GM12878 (cell line): ENCODE results near the gene FBLN1. TPM values are rescaled to one million over a fixed set of nuclear protein-coding genes. Genes with fewer than 3 reads are reported as not detected.

ENCODE experiments used
- ATAC-seq: fragments of 200-7000 bp; cut with Tn5 transposase; 3 replicates; pipeline ENCODE4 v1.9.1; 2020; ENCODE audit warnings: mild to moderate bottlenecking, moderate library complexity
- BruUV-seq: library from RNA; stranded (reverse); fragments of 400-500 nt; replicated peaks from 2 replicates; lab custom pipeline; 2021; lab: Mats Ljungman, UMichigan
- CTCF ChIA-PET: fragments of 300-600 bp; sonication (Branson Sonifier 250); formaldehyde crosslinking; extraction: SDS; loops from one replicate; lab custom pipeline; 2021; ENCODE audit warnings: inconsistent platforms; lab: Yijun Ruan, JAX
- POLR2A ChIA-PET: fragments of 350-600 bp; formaldehyde crosslinking; extraction: SDS; loops from one replicate; lab custom pipeline; 2021; ENCODE audit warnings: inconsistent platforms; lab: Charles Lee
- RAD21 ChIA-PET: fragments of 300-600 bp; sonication (Branson Sonifier 250); formaldehyde crosslinking; loops from one replicate; lab custom pipeline; 2023; ENCODE audit warnings: antibody characterized with exemption; ENCODE audit not compliant: unreplicated experiment; lab: Charles Lee
- SMC1A ChIA-PET: fragments of 300-600 bp; sonication (Branson Sonifier 250); formaldehyde crosslinking; loops from one replicate; lab custom pipeline; 2023; ENCODE audit not compliant: unreplicated experiment, uncharacterized antibody; lab: Charles Lee
- DNase-seq: peaks from one replicate; pipeline ENCODE4 v3.0.0-alpha.2; 2011; ENCODE audit warnings: low read depth, low spot score
- FAIRE-seq: peaks from 3 replicates; lab custom pipeline; 2011; peaks lifted over from hg19 to GRCh38; lab: Jason Lieb, UNC
- H2AFZ ChIP-seq: 2 replicates; pipeline ENCODE4 v1.6.0; 2011; ENCODE audit warnings: low read depth, low read length, control low read depth; ENCODE audit not compliant: control insufficient read depth
- H3K27ac ChIP-seq: 2 replicates; pipeline ENCODE4 v1.5.1; 2011; ENCODE audit warnings: control low read depth; ENCODE audit not compliant: control insufficient read depth, insufficient read depth
- H3K27me3 ChIP-seq, 2 experiments: replicated peaks in 1 of 2; 2 replicates each; pipeline versions ENCODE4 v1.6.0 to v1.6.1; 2011; ENCODE audit warnings: low read length in 1 of 2; ENCODE audit not compliant: control insufficient read depth in 2 of 2, insufficient read depth in 2 of 2
- H3K36me3 ChIP-seq, 2 experiments: 2 replicates each; pipeline ENCODE4 v1.5.1; 2011; ENCODE audit warnings: low read length in 1 of 2; ENCODE audit not compliant: control insufficient read depth in 2 of 2, insufficient read depth in 2 of 2
- H3K4me1 ChIP-seq: 2 replicates; pipeline ENCODE4 v1.6.1; 2011; ENCODE audit warnings: mild to moderate bottlenecking, low read length, moderate library complexity, mixed read lengths; ENCODE audit not compliant: control insufficient read depth, insufficient read depth
- H3K4me2 ChIP-seq: 2 replicates; pipeline ENCODE4 v1.6.0; 2011; ENCODE audit warnings: control low read depth; ENCODE audit not compliant: control insufficient read depth, insufficient read depth
- H3K4me3 ChIP-seq: fragments of 200-600 bp; sonication (generic); 2 replicates; pipeline ENCODE4 v1.5.1; 2016
- H3K79me2 ChIP-seq: 2 replicates; pipeline ENCODE4 v1.6.0; 2011; ENCODE audit warnings: low read length; ENCODE audit not compliant: control insufficient read depth, insufficient read depth
- H3K9ac ChIP-seq: 2 replicates; pipeline ENCODE4 v1.8.0; 2011; ENCODE audit warnings: low read length, control low read depth, mixed read lengths; ENCODE audit not compliant: control insufficient read depth, insufficient read depth
- H3K9me3 ChIP-seq: replicated peaks from 3 replicates; pipeline ENCODE4 v1.5.1; 2011; ENCODE audit warnings: mild to moderate bottlenecking, low read length; ENCODE audit not compliant: control insufficient read depth, insufficient read depth
- H4K20me1 ChIP-seq: 2 replicates; pipeline ENCODE4 v1.6.0; 2011; ENCODE audit not compliant: control insufficient read depth, insufficient read depth
- BACH1 ChIP-seq: fragments of 450-650 bp; IDR thresholded peaks from 2 replicates; pipeline ENCODE4 v1.6.1; 2017; ENCODE audit warnings: mild to moderate bottlenecking, borderline replicate concordance
- BCLAF1 ChIP-seq: fragments of 450-650 bp; IDR thresholded peaks from 2 replicates; pipeline ENCODE4 v1.6.1; 2017; ENCODE audit warnings: antibody characterized with exemption, mild to moderate bottlenecking, moderate library complexity
- BHLHE40 ChIP-seq, 2 experiments: fragments of 450-650 bp in 1 of 2; IDR thresholded peaks; 2 replicates each; pipeline ENCODE4 v1.6.1; 2011 to 2017; ENCODE audit warnings: low read depth in 2 of 2, borderline replicate concordance in 1 of 2, improper control_type of control experiment in 1 of 2, low read length in 1 of 2, mild to moderate bottlenecking in 1 of 2
- DPF2 ChIP-seq: fragments of 450-650 bp; IDR thresholded peaks from 2 replicates; pipeline ENCODE4 v1.6.1; 2017; ENCODE audit warnings: mild to moderate bottlenecking
- FOS ChIP-seq: IDR thresholded peaks from 3 replicates; pipeline ENCODE4 v1.6.1; 2011; ENCODE audit warnings: borderline replicate concordance; ENCODE audit not compliant: insufficient read length; ENCODE audit errors: extremely low read depth
- HCFC1 ChIP-seq: fragments of 150-350 bp; IDR thresholded peaks from 2 replicates; pipeline ENCODE4 v1.6.1; 2014; ENCODE audit warnings: low read length
- KLF5 ChIP-seq: fragments of 450-650 bp; IDR thresholded peaks from 2 replicates; pipeline ENCODE4 v1.6.1; 2014; ENCODE audit warnings: mild to moderate bottlenecking; ENCODE audit not compliant: partially characterized antibody
- MYB ChIP-seq: fragments of 150-350 bp; IDR thresholded peaks from 2 replicates; pipeline ENCODE4 v1.6.1; 2014; ENCODE audit warnings: mild to moderate bottlenecking, low read depth, low read length, borderline replicate concordance
- NFIC ChIP-seq: IDR thresholded peaks from 2 replicates; pipeline ENCODE4 v1.6.1; 2012; ENCODE audit warnings: low read depth, mild to moderate bottlenecking, inconsistent platforms, low read length, moderate library complexity
- NRF1 ChIP-seq: conservative IDR thresholded peaks from 2 replicates; pipeline ENCODE4 v1.6.1; 2011; ENCODE audit warnings: mild to moderate bottlenecking, low read depth, low read length, improper control_type of control experiment
- RFX5 ChIP-seq: IDR thresholded peaks from 2 replicates; pipeline ENCODE4 v1.6.1; 2011; ENCODE audit warnings: low read depth, low read length, improper control_type of control experiment
- SUZ12 ChIP-seq: fragments of 200-600 bp; sonication (generic); IDR thresholded peaks from one replicate; pipeline ENCODE4 v1.6.1; 2018; ENCODE audit warnings: antibody characterized with exemption, mild to moderate bottlenecking; ENCODE audit not compliant: unreplicated experiment
- USF1 ChIP-seq: IDR thresholded peaks from 2 replicates; pipeline ENCODE4 v1.6.1; 2011; ENCODE audit warnings: borderline replicate concordance, low read depth, mild to moderate bottlenecking, moderate library complexity, mixed read lengths, low read length; ENCODE audit not compliant: insufficient read depth; ENCODE audit errors: extremely low read length
- ZBED1 ChIP-seq: IDR thresholded peaks from 2 replicates; pipeline ENCODE4 v1.6.1; 2016; ENCODE audit warnings: borderline replicate concordance
- ZNF687 ChIP-seq: fragments of 450-650 bp; IDR thresholded peaks from 2 replicates; pipeline ENCODE4 v1.6.1; 2017; ENCODE audit warnings: mild to moderate bottlenecking, moderate library complexity
- WGBS: methylation state at CpG from one replicate; pipeline ENCODE4 v1.1.6; 2016; ENCODE audit warnings: low lambda C conversion rate; ENCODE audit not compliant: insufficient replicate concordance, insufficient coverage; ENCODE audit errors: missing lambda C conversion rate; 5-methylcytosine and 5-hydroxymethylcytosine counted together
- in situ Hi-C: fragments of 300-500 bp; cut with MboI; formaldehyde crosslinking; loops from 9 replicates; pipeline ENCODE4 v1.14.3; 2018; ENCODE audit warnings: mixed read lengths
- intact Hi-C: fragments of 100-400 bp; cut with micrococcal nuclease; formaldehyde crosslinking; loops from one replicate; pipeline ENCODE4 v1.14.2; 2022; ENCODE audit not compliant: unreplicated experiment
- polyA plus RNA-seq, 11 experiments: library from polyadenylated mRNA; depleted of rRNA in 4 of 11; unstranded in 6 of 11; stranded (reverse) in 5 of 11; fragments of >200 nt; fragmentation: Nextera tagmentation in 4 of 11; fragmentation: Illumina TruSeq in 1 of 11; extraction: Ambion mirVana in 4 of 11; extraction: Trizol in 1 of 11; gene quantifications; 1 replicate in 1 of 11; 2 replicates in 10 of 11; pipeline versions ENCODE4 v1.2.1 to v1.2.3, GENCODE V29; 2011 to 2016; ENCODE audit warnings: inconsistent platforms in 2 of 11, missing spikeins in 2 of 11, low read depth in 1 of 11
- total RNA-seq, 4 experiments: library from RNA; depleted of rRNA in 3 of 4; stranded (reverse); fragments of >200 nt in 3 of 4; fragmentation: Illumina TruSeq in 1 of 4; extraction: Trizol in 1 of 4; gene quantifications; 2 replicates each; pipeline versions ENCODE4 v1.2.1 to v1.2.3, GENCODE V29; 2013 to 2021

Gene FBLN1
- total and polyA plus RNA-seq, 10 of the 15 experiments (the other 5 are each of a cell fraction or from before 2014, with no cell fraction given): 0.20 to 0.51 TPM; not detected in 8

DNA sequence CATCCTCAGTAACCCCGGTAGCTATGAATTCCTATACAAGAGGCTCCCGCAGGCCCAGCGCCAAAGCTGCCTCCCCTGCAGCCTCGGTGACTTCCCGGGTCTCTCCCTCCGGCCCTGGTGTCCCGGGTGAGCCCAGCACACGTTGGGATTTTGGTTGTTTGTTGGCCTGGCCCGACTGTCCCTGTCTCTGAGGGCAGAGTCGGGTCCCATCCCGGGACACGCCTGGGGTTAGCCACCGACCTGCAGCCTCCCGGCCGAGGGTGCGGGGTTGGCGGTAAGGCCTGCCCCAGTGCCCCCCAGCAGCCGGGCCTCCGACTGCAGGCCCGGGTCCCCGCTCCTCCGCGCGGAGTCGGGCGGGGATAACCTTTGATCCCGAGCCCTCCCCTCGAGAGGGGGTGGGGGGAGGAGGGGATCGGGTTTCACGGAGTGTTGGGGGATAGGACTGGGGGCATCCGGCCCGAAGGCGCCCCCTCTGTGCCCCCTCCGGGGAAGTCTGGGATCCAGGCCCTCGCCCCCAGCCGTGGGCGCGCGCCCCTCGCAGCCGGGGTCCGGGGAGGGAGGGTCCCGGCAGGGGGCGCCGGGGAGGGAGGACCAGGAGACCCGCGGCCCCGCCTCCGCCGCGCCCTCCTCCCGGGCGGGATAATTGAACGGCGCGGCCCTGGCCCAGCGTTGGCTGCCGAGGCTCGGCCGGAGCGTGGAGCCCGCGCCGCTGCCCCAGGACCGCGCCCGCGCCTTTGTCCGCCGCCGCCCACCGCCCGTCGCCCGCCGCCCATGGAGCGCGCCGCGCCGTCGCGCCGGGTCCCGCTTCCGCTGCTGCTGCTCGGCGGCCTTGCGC lies at the start of gene FBLN1 (continued):
- TF ChIP-seq HCFC1 (no peak), KLF5 (no peak), BHLHE40 (IDR thresholded peaks at IDR 0.05; ENCODE audit: borderline replicate concordance in 1 of 2, low read depth in 2 of 2, low read length in 1 of 2) (no peak), ZBED1 (no peak)

DNA sequence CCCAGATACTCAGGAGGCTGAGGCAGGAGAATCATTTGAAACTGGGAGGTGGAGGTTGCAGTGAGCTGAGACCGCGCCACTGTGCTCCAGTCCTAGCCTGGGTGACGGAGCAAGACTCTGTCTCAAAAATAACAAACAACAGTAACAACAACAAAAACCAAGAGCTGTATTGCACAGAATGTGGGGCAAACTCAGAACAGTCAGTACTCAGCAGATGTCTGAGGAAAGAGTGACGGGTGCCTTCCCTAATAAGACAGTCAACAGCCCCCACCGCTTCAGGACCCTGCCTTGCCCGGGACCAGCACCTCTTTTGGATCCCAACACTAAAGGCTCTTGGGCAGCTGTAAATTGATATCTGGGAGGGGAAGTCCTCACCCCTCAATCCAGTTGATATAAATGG lies 48.9 kb upstream of the FBLN1 start:
- ChIA-PET SMC1A (no interaction called here), RAD21 (no interaction called here), POLR2A (no interaction called here), CTCF (no interaction called here)
- Histone ChIP-seq H3K4me3 (no peak overlapping the region), H4K20me1 (no peaks in the 10 kb centered on the region), H3K9me3 (no peaks in the 10 kb centered on the region), H3K79me2 (no peaks in the 10 kb centered on the region), H3K4me2 (no peak overlapping the region), H3K27me3 (no peaks in the 10 kb centered on the region; a peak in 2 of 4 replicates), H3K27ac (no peak overlapping the region), H3K36me3 (no peaks in the 10 kb centered on the region), H3K9ac (no peak overlapping the region), H3K4me1 (no peaks in the 10 kb centered on the region), H2AFZ (no peak overlapping the region)
- BruUV-seq: no TSS peak
- DNase-seq (no peak), FAIRE-seq (no peak), ATAC-seq (no peak)
- intact Hi-C loops (no loop called here), in situ Hi-C loops (loop anchor here (5.0 kb wide), 1 partner anchor 51 kb away; no protein-coding TSS in a partner anchor)
- WGBS: 39% methylated on average over 6 of the region's 6 CpGs
- TF ChIP-seq FOS (no peak), ZNF687 (no peak), SUZ12 (no peak), BCLAF1 (no peak), DPF2 (no peak), RFX5 (no peak), BACH1 (no peak), MYB (no peak), NFIC (no peak), NRF1 (no peak), USF1 (no peak)
